Testis (tissue), 2 donors: ENCODE measurements around the gene PACSIN3.

Experiments used
- CTCF ChIP-seq, 3 experiments: fragments of 450-650 bp in 2 of 3; fragments of 200-600 bp in 1 of 3; sonication (generic) in 1 of 3; IDR thresholded peaks; one replicate each; pipeline ENCODE4 v1.5.1; 2016 to 2019; ENCODE audit warnings: antibody characterized with exemption in 3 of 3, mild to moderate bottlenecking in 2 of 3, moderate library complexity in 1 of 3
- POLR2A ChIP-seq: fragments of 450-650 bp; IDR thresholded peaks from one replicate; pipeline ENCODE4 v1.6.1; 2017; ENCODE audit warnings: antibody characterized with exemption, mild to moderate bottlenecking, moderate library complexity

DNA sequence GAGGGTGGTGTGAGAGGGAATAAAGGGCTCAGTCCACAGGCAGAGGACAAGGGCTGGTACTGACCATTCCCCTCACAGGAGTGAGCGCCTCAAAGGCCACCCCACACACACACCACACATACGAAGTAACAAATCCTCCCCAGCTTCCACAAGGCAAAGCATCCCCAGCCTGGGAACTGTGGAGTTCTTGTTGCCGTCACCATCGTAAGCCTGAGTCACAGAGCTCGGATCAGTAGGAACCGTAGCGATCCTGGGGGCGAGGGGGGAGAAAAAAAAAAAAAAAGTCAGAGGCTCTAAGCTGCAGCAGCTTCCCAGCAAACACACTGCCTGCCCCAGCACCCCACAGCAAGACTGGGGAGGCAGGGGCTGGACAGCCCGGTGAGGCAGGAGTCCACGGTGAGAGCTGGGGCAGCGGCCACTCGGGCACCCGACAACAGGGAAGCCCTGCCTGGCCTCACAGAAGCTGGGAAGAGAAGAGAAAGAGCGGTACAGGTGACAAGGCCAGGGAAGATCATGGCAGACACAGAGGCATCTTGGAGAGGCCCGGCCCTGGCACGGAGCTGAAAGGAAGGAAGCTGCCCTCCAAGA is 20.9 kb downstream of the PACSIN3 start:
- TF ChIP-seq CTCF (IDR thresholded peaks at IDR 0.05) (no peak), POLR2A (no peak)
